Superior temporal gyrus (tissue), 1 donor: ENCODE results near the gene LTF.

ENCODE experiments used
- DNase-seq: peaks from one replicate; pipeline ENCODE4 v3.0.0-alpha.2; 2016; ENCODE audit errors: extremely low spot score

LTF gene

DNA sequence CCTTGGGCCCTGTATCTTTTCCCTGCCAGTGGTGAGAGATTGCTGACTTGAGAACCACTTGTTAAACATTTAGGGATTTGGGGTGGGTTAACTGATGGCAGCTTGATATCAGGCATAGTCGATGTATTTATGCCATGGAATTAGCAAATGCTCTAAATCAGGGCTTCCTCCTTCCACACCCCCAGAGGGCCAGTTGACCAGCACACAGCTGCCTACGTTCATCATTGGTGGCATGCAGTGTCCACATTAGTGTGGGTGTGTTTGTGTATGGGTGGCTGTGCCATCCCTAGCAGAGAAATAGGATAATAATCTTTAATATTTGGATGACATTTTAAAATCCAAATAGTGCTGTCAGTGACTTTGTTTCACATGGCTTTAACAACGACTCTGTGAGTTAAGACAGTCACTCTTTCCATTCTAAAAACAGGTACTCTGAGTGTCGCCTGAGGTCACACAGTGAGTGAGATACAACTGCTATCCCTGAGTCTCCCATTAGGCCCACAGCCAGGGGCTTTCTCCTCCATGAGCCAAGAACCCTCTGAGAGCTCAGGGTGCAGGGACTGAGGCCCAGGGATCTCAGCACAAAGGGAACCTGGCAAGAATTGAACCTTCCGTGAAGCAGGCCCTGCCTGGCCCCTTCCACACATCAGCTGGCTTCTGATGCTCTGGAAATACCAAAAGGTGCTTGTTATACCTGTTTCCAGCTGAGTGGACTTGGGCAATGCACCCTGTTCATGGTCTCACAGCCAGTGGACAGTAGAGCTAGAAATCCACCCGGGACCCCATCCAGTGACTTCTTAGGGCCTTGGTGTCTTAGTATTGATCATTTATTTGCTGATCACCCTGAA lies 4.3 kb upstream of the LTF start:
- no peak for DNase-seq

DNA sequence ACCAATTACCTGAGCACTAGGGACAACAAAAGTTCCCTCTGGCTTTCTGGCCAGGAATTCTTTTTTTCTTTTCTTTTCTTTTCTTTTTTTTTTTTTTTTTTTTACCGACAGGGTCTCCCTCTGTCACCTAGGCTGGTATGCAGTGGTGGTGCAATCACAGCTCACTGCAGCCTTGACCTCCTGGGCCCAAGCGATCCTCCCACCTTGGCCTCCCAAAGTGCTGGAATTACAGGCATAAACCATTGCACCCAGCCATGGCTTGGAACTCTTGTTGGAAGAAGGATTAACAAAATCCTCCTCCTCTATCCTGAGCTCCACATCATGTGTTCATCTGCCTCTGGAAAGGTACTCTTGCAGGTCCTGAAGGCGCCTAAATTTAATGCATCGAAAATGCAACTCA lies 2.9 kb upstream of the LTF start:
- no peak for DNase-seq

DNA sequence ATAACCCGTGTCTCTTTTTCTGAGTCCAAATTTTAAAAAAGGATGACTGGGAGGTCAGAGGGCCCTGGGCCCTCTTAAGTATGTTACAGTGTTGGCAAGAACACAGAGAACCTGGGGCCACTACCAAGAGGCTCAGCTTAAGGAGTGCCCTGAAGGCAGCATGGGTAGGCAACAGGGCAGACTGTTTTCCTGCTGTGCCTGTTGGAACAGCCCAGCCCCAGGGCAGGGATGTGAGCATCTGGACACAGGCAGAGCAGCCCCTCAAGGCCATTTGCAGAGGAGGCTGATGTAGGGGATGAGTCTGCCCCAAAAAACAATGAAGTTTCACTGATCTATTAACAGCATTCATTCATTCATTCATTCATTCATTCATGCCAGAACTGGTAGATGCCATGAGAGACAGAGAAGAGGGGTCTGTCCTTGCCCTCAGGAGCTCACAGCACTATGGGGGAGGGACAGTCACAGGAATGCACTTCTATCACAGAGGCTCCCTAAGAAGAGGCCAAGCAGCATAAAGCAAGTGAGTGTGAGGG lies 2.2 kb upstream of the LTF start:
- DNase-seq = no peak

DNA sequence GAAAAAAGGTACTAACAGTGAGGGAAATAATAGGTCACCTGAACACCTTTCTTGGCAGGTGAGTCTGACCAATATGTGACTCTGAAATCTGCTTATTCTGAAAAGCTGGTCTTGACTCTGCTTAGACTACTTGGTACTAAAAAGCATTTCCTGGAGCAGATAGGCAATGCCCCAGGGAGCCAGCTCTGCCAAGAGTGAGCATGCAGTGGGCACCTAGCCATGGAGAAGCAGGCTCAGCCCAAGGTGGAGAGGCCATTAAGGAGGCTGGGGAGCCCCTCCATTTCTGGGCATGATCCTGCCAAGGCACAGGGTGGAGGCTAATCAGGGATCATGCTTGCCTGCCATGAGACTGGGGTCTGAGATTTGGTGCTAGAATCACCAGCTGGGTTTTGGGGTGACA lies 1.6 kb upstream of the LTF start:
- no peak for DNase-seq

DNA sequence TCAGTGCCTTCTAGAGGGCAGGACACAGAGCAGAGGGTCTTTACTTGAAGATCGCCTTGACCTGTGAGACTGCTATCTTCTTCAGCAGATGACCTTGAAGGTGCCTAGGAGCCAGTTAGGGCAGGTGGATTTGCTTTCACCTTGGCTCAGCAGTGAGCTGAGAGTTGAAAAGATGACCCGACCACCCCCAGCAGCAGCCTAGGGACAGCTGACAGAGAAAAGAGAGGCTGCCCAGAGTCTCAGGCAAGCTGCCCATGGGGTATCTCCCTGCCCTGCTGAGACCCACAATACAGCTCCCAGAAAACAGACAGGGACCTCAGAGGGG lies 453 bp upstream of the LTF start:
- no peak for DNase-seq

DNA sequence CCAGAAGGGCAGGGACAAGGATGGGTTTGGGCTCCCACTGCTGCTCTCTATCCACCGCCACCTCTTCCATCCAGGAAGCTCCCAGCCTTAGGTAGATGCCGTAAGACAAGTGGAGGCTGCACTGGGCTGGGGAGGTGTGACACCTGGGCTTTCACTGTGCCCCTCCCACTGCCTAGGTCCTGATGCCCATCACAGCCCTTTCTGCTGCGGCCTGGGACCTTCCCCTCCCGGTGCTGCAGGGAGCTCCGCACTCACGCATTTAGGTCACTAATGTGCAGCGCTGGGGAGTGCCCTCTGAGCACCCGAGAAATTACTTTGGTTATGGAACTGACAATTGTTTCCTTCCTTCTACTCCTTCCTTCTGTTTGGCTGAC lies 850 bp downstream of the LTF start:
- DNase-seq = no peak

DNA sequence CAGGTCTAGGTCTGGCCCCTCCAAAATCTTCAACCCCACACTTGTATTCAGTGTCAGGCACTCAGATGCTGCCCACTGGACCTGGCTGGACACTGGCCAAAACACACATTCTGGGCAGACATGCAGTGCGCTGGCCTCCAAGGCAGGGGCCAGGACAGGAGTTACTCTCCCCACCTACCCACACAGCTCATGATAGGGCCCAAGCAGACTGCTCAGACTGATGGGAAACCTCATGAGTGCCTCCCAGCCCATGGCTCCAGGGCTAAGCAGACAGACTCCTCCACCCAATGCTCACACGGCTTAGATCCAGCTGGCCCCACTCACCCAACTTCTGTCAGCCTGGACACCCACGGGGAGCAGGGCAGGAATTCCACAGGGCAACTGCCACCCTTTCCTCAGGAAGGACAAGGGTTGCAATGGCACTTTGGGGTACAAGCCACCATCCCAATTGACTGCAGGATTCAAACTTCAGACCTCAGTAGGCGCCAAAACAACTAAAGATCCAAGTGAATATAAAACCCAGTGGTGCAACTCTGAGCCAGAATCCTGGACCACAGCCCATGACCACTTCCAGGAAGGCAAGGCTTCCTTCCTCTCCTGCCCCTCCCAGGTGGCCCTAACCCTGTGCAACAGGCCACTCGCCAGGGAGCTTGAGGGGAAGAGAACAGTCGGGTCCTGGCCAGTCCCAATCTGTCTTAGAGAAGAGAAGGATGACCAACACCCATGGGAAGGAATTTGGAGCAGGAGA lies 1.4 kb downstream of the LTF start:
- DNase-seq = no peak

DNA sequence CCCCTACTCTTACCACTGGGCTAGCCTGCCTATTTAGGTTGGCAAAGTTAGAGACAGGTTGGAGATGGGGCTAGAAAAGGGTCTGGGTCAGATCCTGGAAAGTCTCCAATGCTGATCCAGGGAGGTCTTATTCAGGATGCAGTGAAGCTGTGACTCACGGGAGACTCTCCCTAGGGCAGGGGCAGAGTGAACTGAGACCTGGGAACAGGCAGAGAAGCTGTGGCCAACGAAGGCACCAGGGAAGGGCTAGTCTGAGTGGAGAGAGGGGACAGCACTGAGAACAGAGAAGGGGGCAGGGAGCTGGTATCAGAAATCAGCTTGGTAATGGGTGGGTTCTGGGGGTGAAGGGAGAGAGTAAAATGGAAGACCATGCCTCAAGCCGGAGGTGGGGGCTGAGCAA lies 2.2 kb downstream of the LTF start:
- no peak for DNase-seq

DNA sequence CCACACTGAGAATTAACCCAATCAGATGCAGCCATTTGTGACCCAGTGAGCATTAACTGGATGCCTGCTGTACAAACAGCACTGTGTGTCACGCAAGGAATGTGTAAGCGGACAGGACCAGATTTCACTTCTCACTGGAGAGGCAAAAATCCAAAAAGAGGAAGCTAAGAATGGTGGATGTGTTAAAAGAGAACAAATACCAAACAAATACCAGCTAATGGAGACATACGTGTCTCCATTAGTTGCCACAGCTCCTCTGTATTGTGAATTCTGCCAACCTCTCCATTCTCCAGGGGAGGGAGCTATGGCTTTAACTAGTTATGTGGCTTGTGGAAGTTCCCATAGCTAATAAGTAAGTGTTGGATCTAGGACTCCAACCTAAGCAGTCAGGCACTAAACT lies 2.6 kb downstream of the LTF start:
- no peak for DNase-seq

DNA sequence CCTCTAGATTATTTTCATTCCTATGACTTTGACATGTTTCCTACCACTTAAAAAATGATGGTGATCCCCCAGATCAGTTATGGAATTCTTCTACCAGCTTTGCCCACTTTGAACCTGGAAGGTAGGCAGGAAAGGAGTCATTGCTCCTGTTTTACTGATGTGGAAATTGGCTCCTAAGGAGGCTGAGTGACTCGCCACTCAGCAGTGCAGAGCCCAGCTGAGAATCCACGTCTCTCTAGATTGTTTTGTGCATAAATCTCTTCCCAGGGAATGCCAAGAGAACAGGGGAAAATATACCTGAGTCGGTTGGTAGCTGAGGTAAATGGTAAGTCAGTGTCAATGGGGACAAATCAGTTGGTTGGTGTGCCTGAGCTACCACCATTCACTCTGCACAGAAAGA lies 4.7 kb downstream of the LTF start:
- no peak for DNase-seq

DNA sequence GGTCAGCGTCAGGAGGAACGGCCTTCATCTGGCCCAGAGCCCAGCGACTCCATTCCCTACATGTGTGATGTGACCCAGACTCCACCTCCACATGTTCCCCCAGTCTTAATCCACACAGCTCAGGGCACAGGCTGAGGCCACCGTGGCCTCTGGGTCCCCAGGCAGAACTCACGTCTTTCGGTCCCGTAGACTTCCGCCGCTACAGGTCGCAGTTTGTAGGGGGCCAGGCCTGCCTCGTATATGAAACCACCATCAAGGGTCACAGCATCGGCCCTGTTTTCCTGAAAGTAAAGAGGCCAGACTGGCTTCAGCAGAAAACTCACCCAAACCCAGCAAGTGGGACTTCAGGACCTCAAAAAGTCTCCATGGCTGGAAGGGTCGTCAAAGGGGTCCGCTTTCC lies 8.6 kb downstream of the LTF start:
- DNase-seq = no peak

DNA sequence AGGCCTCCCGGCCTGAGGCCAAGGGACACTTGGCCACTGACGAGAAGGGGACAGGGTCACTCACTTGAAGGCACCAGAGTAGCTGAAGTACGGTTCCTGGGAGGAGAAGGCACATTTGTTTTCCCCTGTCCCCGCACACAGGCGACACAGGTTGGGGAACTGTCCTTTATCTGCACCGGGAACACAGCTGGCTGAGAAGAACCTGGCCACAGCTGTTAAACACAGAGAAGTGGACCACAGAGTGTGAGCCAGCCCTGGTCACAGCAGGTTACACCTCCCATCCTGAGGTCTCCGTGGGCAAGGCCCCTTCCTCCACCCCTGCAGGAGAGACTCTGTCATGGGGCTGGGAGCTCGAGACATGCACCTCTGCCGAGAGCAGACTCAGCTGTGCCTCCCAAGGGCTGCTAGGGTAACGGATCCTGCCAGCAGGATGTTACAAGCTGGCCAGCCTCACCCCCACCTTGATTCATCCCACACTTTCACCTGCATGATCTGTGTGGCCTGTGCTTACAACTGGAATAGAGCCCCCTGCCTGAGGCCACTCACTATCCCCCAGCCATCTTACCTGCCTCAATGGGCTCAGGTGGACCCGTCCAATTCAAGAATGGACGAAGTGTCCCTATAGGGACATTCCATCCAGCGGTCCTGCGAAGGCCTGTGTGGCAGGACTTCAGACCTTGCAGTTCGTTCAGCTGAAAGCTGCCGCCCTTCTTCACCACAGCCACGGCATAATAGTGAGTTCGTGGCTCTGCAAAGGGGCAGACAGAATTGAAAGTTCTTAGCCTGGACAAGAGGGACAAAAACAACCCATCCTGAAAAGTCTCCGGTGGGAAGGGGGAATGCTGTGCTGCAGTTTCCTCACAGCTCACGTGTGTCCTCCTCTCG lies 9.2 kb downstream of the LTF start:
- no peak for DNase-seq

DNA sequence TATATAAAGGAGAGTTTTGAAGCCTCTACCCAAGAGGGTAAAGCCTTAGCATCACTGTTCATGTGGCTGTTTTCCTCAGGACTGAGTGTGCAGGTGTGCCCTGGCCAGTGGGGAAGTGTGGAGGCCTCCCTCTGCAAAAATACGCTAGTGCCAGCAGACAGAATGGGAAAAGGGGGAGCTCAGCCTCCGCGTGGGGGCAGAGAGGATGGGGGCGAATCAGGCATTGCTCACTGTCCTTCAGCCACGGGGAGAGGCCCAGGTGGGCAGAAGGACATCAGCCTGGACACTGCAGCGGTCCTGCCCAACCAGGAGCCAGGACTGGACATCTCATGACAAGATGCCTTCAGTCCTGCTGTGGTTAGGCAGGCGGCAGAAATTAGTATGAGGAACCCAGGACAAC lies 10.1 kb downstream of the LTF start:
- no peak for DNase-seq

DNA sequence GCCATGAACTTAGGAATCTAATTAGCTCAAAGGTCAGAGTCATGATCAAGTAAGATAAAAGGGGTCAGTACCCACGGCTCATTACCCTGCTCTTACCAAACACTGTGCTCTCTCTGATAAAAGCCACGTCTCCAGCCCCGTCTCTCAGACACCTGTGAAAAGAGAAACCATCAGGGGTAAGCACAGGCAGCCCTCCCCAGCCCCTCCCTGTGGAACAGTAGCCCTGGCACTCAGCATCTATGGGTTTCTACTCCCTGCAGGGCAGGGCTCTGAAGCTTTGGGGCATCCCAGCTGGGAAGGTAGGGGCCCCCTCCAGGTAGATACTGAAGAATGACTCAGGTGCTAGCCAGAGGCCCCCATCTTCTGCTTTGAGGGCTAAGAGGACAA lies 10.5 kb downstream of the LTF start:
- DNase-seq = no peak

DNA sequence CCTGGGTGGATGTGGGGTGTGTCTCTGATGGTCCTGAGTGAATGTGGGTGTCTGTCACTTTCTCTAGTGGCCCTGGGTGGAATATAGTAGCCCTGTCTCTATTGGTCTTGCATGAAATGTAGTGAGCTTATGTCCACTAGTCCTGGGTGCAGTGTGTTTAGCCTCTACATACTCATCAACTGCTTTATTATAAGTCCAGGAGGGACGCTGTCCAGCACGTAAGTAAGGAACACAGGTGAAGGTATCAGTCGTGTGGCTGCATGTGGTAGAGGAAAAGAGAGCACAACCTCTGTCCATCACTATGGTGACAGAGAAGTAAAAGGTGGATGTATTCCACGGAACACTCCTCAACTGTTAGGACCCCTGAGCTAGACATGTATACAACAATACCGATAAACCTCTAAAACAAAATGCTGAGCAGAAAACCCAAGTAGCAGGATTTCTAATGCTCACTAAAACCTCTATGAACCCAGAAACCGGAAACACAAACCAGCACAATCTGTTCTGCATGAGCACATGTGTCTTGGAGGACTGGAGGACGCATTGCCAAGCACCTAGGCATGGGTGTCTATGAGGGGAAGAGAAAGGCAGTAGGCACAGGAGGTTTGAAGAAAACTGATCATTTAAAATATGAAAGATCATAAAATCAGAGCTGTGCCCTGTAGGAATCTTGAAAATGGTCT lies 11.0 kb downstream of the LTF start:
- no peak for DNase-seq

DNA sequence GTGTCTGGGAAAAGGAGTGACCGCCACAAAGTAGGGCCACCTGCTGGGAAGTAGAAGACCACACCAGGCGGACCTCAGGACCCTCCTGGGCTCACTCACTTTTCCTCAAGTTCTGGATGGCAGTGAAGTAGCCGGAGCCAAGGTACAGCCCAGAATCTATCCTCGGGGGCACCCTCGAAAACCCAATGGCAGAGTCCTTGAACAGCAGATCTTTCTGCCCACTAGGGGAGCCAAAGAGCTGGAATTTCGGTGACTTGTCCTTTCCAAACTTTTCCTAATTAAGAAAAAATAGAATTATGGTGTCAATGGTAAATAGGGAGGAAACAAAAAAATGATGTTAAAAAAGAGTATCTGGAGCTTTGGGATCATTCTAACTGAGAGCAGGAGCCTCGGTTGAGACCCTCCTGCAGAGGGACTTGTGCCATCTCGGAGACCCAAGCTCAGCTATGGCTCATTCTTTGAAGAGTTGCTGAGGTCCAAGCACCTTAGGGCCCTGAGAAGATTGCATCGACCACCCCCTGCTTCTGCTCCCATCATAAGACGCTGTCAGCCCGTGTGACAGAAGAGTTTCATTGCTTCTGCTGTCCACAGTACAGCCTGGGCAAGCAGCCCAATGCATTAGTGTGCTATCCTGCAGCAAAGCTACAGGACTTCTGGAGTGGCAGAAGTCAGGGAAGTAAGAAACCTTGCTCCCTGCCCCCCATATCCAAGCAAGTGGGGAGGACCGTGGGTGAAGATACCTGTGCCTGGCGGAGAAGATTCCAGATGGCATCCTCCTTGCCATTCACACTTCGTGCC lies 14.8 kb downstream of the LTF start:
- no peak for DNase-seq

DNA sequence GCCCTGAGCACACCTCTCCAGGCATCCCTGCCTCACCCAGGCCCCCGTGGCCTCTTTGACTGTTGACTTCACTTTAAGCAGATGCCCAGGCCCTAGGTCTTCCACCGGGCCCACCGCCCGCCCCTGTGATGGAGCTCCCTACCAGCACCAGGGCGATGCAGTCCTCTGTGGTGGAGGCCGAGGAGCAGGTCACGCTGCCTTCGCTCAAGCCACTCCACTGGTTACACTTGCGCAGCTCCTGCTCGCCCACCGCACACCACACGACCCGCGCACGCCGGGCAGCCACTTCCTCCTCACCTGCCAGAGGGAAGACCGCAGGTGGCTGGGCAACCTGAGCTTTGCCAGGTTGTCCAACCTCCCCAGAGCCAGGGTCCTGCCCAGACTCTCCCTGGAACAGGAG lies 16.0 kb downstream of the LTF start:
- no peak for DNase-seq

DNA sequence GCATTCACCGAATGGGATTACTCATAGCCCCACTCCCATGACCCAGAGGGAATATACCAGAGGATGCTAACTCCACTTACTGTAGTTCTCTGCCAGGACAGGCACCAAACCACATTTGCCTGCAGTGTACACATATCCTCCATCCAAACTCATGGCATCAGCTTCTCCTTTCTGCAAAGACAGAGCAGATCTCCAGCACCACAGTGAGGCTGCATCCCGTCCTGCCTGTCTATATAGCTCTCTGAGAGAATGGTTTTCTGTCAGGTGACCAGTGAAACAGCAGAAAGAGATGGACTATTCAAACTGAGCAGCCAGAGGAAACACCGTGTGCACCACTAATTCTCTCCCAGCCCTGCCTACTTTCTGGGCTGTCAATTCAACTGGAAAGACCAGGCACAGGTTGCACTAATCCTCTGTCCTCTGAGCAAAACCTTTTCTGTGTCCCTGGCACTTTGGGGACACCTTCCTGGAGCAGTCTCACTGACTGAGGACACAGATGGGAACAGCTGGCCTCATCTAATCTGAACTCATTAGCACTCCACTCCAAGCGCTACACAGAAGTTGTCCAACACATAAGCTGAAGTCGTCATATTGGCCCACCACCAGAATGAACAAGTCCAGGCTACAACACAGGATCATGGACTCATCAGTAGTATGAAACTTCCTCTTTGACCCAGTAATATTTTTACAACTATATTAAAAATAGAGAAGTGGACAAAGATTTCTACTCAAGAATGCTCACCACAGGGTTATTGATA lies 17.3 kb downstream of the LTF start:
- DNase-seq = no peak

DNA sequence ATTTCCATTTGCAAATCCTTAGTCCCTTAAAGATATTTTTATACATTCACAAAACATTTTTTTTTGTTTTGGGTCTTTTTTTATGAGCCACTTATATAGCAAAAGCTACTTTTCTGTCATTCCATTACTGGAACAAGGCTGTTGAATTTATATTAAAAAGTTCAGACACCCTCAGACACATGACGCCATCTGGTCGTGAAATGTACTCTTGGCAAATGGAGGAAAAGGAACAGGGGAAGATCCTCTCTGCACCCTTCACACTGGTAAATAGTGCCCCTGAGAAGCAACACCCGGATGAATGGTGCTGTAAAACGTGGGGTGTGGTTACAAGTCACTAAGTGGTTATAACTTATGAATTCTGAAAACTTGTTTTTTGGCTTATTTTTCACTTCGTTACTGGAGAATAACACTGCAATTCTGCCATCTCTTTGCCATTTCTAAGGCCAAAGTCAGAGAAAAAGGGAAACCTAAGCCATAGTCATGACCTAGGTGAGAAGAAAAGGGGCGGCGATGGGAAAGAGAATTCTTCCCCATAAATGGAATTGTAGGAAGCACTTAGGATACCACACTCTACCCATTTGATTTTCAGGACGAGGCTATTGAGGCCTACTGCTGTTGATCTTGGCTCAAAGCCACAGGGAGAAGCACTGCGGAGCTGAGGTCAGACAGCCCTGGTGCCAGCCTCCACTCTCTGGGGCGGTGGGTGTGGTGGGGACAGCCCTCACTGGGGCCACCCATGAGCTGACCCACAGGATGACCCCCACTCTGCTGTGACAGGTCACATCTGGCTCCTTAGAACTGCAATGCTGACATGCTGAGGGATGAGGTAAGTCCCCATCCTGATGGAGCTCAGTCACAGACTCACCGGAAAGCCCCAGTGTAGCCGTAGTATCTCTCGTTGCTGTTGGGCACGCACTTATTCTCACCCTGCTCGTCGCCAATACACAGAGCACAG lies 21.9 kb downstream of the LTF start:
- DNase-seq = no peak
